Mesenchymal stem cell (in vitro differentiated cells and primary cell): Measurements from ENCODE around the gene HLA-DRA.

Source experiments
- DNase-seq: peaks from one replicate; pipeline ENCODE4 v3.0.0-alpha.2; 2013
- H2AFZ ChIP-seq: one replicate; pipeline ENCODE4 v1.6.1; 2013; ENCODE audit warnings: low read depth, mild to moderate bottlenecking, control low read depth, inconsistent platforms, low read length, moderate library complexity
- H2AK5ac ChIP-seq: 2 replicates; pipeline ENCODE4 v1.6.1; 2013; ENCODE audit warnings: low read length, moderate library complexity, mild to moderate bottlenecking, inconsistent platforms; ENCODE audit not compliant: severe bottlenecking
- H2BK120ac ChIP-seq: one replicate; pipeline ENCODE4 v1.6.1; 2013; ENCODE audit warnings: low read depth, mild to moderate bottlenecking, inconsistent platforms, low read length, moderate library complexity
- H2BK12ac ChIP-seq, 2 experiments: one replicate each; pipeline ENCODE4 v1.6.1; 2013; ENCODE audit warnings: inconsistent platforms in 2 of 2, low read length in 2 of 2, mild to moderate bottlenecking in 2 of 2, moderate library complexity in 2 of 2, control low read depth in 1 of 2
- H2BK15ac ChIP-seq: one replicate; pipeline ENCODE4 v1.6.1; 2013; ENCODE audit warnings: mild to moderate bottlenecking, low read depth, inconsistent platforms; ENCODE audit not compliant: poor library complexity, severe bottlenecking
- H2BK5ac ChIP-seq: 2 replicates; pipeline ENCODE4 v1.6.1; 2013; ENCODE audit warnings: low read depth, mild to moderate bottlenecking, low read length, control low read depth, inconsistent platforms; ENCODE audit not compliant: poor library complexity, severe bottlenecking
- H3K14ac ChIP-seq, 2 experiments: one replicate each; pipeline ENCODE4 v1.6.1; 2013; ENCODE audit warnings: inconsistent platforms in 2 of 2, low read length in 2 of 2, control low read depth in 1 of 2, mild to moderate bottlenecking in 1 of 2, moderate library complexity in 1 of 2
- H3K18ac ChIP-seq, 2 experiments: one replicate each; pipeline ENCODE4 v1.6.1; 2013; ENCODE audit warnings: inconsistent platforms in 2 of 2, low read length in 2 of 2, control low read depth in 1 of 2, low read depth in 1 of 2, mild to moderate bottlenecking in 1 of 2
- H3K23ac ChIP-seq, 2 experiments: one replicate each; pipeline ENCODE4 v1.6.1; 2013; ENCODE audit warnings: inconsistent platforms in 2 of 2, low read length in 2 of 2, mild to moderate bottlenecking in 2 of 2, moderate library complexity in 2 of 2, control low read depth in 1 of 2
- H3K27ac ChIP-seq: 2 replicates; pipeline ENCODE4 v1.5.1; 2013; ENCODE audit warnings: mild to moderate bottlenecking, moderate library complexity, low read length, control low read depth, inconsistent platforms; ENCODE audit not compliant: poor library complexity, severe bottlenecking
- H3K27me3 ChIP-seq, 2 experiments: 2 replicates each; pipeline versions ENCODE4 v1.6.1 to v1.7.0; 2013; ENCODE audit warnings: low read length in 2 of 2, mild to moderate bottlenecking in 2 of 2, moderate library complexity in 2 of 2, control low read depth in 1 of 2, inconsistent platforms in 1 of 2; ENCODE audit not compliant: control insufficient read depth in 1 of 2, insufficient read depth in 1 of 2
- H3K36me3 ChIP-seq, 2 experiments: 2 replicates each; pipeline versions ENCODE4 v1.6.1 to v1.7.0; 2013; ENCODE audit warnings: low read length in 2 of 2, control low read depth in 1 of 2, inconsistent platforms in 1 of 2, low read depth in 1 of 2, mild to moderate bottlenecking in 1 of 2; ENCODE audit not compliant: insufficient read depth in 2 of 2, control insufficient read depth in 1 of 2
- H3K4ac ChIP-seq, 2 experiments: one replicate each; pipeline ENCODE4 v1.6.1; 2013; ENCODE audit warnings: inconsistent platforms in 2 of 2, low read length in 2 of 2, mild to moderate bottlenecking in 2 of 2, moderate library complexity in 2 of 2, control low read depth in 1 of 2, low read depth in 1 of 2
- H3K4me1 ChIP-seq: 2 replicates; pipeline ENCODE4 v1.6.1; 2013; ENCODE audit warnings: low read depth, low read length, control low read depth; ENCODE audit not compliant: control insufficient read depth, insufficient read depth
- H3K4me2 ChIP-seq: 2 replicates; pipeline ENCODE4 v1.6.1; 2013; ENCODE audit warnings: low read length, mild to moderate bottlenecking, inconsistent platforms; ENCODE audit not compliant: poor library complexity, severe bottlenecking
- H3K4me3 ChIP-seq, 2 experiments: 2 replicates each; pipeline versions ENCODE4 v1.5.1 to v1.7.0; 2013; ENCODE audit warnings: low read length in 2 of 2, mild to moderate bottlenecking in 2 of 2, control low read depth in 1 of 2, low read depth in 1 of 2; ENCODE audit not compliant: insufficient read depth in 1 of 2
- H3K79me1 ChIP-seq: replicated peaks from 2 replicates; pipeline ENCODE4 v1.6.1; 2013; ENCODE audit warnings: mild to moderate bottlenecking, control low read depth, low read length, inconsistent platforms; ENCODE audit not compliant: poor library complexity, severe bottlenecking
- H3K9ac ChIP-seq: 2 replicates; pipeline ENCODE4 v1.7.0; 2013; ENCODE audit warnings: mild to moderate bottlenecking, low read length, moderate library complexity
- H3K9me3 ChIP-seq: 2 replicates; pipeline ENCODE4 v1.7.0; 2013; ENCODE audit warnings: mild to moderate bottlenecking, low read length; ENCODE audit not compliant: control insufficient read depth
- H4K8ac ChIP-seq: one replicate; pipeline ENCODE4 v1.6.1; 2013; ENCODE audit warnings: inconsistent platforms, mild to moderate bottlenecking, low read length, moderate library complexity
- H4K91ac ChIP-seq: one replicate; pipeline ENCODE4 v1.6.1; 2013; ENCODE audit warnings: mild to moderate bottlenecking, low read length, inconsistent platforms
- WGBS: methylation state at CpG from one replicate; pipeline ENCODE4 v1.1.7; 2013; ENCODE audit warnings: mixed read lengths; 5-methylcytosine and 5-hydroxymethylcytosine counted together

Gene HLA-DRA

DNA sequence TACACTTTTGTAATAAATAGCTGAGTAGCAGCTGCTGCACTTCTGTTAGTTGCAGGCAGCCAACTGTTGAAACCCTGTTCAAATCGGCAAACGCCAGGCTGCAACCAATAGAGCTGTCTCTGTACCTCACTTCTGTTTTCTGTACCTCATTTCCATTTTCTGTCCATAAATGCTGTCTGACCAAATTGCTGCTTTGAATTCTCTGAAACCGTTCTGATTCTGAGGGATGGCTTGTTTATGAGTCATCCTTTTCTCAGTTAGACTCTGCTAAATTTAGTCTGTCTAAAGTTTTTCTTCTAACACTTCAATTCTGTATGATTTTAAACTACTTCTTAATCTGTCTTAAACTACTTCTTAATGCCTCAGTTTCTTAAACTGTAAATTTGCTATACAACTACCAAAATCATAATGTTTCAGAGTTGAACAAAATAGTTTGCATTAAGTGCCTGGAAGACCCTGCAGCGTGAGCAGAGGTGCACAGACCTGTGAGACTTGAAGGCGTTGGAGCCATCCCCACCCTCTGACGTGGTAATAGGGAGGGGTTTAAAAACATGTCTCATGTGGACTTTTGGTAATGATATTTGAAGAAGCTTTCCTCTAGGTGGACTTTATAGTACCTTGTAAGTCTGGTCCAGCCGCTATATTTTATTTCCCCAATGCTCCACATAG is 42.3 kb upstream of the HLA-DRA start:
- H3K27ac ChIP-seq: no peak overlapping the region
- H3K9ac ChIP-seq: no peak overlapping the region
- no peak overlapping the region for H2BK15ac ChIP-seq
- no peak overlapping the region for H3K4ac ChIP-seq
- no peaks in the 10 kb centered on the region for H3K9me3 ChIP-seq
- no peak overlapping the region for H3K4me2 ChIP-seq
- no peak overlapping the region for H3K18ac ChIP-seq
- 85% methylated on average over 4 of the region's 7 CpGs for WGBS
- no peak overlapping the region for H2BK12ac ChIP-seq
- H2AFZ ChIP-seq: no peak overlapping the region
- no peak overlapping the region for H4K91ac ChIP-seq
- H3K4me3 ChIP-seq: no peak overlapping the region
- no peak overlapping the region for H2AK5ac ChIP-seq
- no peak for DNase-seq
- no peak overlapping the region for H2BK120ac ChIP-seq
- no peaks in the 10 kb centered on the region for H3K36me3 ChIP-seq
- H2BK5ac ChIP-seq: no peak overlapping the region
- no peak overlapping the region for H3K14ac ChIP-seq
- peaks cover 11 to 16% of the 10 kb centered on the region in 2 experiments for H3K27me3 ChIP-seq
- H4K8ac ChIP-seq: no peak overlapping the region
- no peaks in the 10 kb centered on the region for H3K4me1 ChIP-seq
- H3K79me1 ChIP-seq: no peaks in the 10 kb centered on the region
- H3K23ac ChIP-seq: no peak overlapping the region

DNA sequence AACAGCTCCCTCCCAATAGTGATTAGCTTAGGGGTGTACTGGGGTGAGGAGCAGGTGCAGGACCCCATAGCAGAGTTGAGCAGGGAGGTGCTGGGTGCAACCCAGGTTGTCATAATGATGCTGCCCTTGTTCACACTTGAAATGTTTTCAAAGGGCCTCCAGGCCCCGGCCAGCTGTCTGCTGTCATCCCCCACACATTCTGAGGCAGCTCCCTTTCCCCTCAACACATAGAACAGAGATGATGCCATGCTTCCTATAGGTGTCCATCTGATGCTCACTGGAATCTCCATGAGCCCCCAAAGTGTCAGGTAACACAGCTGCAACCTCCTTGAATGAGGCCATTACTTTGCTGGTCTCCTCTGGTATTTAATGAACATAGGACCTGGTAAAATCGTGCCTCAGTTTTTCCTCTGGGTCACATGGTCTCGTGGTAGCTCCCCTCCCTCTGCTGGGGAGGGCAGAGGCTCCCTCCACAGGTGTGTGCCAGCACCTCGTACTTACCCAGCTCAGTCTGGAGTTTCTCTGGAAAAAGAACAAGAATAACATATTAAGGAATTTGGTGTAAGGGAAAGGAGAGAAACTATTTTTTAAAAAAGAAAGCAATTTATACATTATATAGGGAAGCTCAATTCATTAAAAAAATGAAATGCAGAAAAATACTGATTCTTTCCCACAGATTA is 38.3 kb upstream of the HLA-DRA start:
- no peak overlapping the region for H4K8ac ChIP-seq
- H3K9me3 ChIP-seq: no peaks in the 10 kb centered on the region
- no peak for DNase-seq
- no peak overlapping the region for H2BK5ac ChIP-seq
- H3K14ac ChIP-seq: no peak overlapping the region
- no peak overlapping the region for H3K4ac ChIP-seq
- WGBS: 41% methylated on average over 3 of the region's 4 CpGs
- no peak overlapping the region for H4K91ac ChIP-seq
- H2AFZ ChIP-seq: no peak overlapping the region
- H3K27ac ChIP-seq: no peak overlapping the region
- no peak overlapping the region for H2AK5ac ChIP-seq
- H3K4me2 ChIP-seq: no peak overlapping the region
- H3K4me3 ChIP-seq: no peak overlapping the region
- no peak overlapping the region for H2BK15ac ChIP-seq
- no peak overlapping the region for H3K9ac ChIP-seq
- H2BK12ac ChIP-seq: no peak overlapping the region
- H3K79me1 ChIP-seq: no peaks in the 10 kb centered on the region
- H3K23ac ChIP-seq: no peak overlapping the region
- H3K18ac ChIP-seq: no peak overlapping the region
- H3K4me1 ChIP-seq: peaks cover 1% of the 10 kb centered on the region
- H3K36me3 ChIP-seq: no peaks in the 10 kb centered on the region
- H3K27me3 ChIP-seq: peaks cover 30 to 56% of the 10 kb centered on the region in 2 experiments
- H2BK120ac ChIP-seq: no peak overlapping the region

DNA sequence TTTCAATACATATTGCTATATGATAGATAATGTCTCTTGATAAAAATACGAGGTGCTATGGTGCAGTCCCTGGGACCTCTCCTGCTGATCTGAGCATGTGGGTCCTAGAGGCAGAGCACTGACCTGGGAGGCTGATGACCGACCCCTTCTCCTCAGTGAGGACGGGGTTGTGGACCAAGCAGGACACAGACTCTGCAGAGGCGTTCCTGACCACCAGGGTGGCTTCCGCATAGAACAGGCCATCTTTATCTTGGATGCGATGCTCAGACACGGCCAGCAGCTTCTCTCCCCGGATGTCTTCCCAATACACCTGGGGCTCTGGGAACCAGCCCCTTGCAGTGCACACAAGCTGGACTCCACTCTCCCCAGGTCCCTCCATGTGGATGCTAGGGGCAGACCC is 36.9 kb upstream of the HLA-DRA start:
- Histone ChIP-seq H2BK12ac (no peak overlapping the region), H2AK5ac (no peak overlapping the region), H4K8ac (no peak overlapping the region), H2AFZ (no peak overlapping the region), H3K79me1 (no peaks in the 10 kb centered on the region), H3K27ac (no peak overlapping the region), H2BK15ac (no peak overlapping the region), H3K4me1 (peaks cover 1% of the 10 kb centered on the region), H3K9me3 (no peaks in the 10 kb centered on the region), H2BK5ac (no peak overlapping the region), H3K9ac (no peak overlapping the region), H3K23ac (no peak overlapping the region), H3K18ac (no peak overlapping the region), H3K4me2 (no peak overlapping the region), H3K14ac (no peak overlapping the region), H3K4me3 (no peak overlapping the region), H3K27me3 (peaks cover 39 to 69% of the 10 kb centered on the region in 2 experiments), H2BK120ac (no peak overlapping the region), H3K36me3 (no peaks in the 10 kb centered on the region), H3K4ac (no peak overlapping the region), H4K91ac (no peak overlapping the region)
- WGBS: 81% methylated on average over 8 of the region's 8 CpGs
- DNase-seq: no peak

DNA sequence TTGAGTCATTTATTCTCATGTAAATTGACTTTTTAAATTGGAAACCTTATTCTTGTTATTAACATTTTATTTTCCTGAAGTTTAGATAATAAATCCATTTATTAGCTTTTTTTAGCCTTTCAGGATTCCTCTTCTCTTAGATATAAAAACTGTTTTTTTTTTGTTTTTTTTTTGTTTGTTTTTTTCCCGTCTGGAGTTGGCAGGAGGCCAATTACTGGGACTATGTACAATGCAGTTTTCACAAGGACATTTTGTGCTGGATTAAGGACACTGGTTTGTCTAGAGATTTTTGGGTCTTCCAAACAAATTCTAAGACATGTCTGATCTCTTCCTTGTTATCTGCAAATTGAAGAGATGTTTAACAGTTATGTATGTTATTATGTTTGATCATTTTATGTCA is 34.0 kb upstream of the HLA-DRA start:
- Histone ChIP-seq H2BK120ac (no peak overlapping the region), H3K79me1 (no peaks in the 10 kb centered on the region), H2BK12ac (no peak overlapping the region), H3K14ac (no peak overlapping the region), H3K23ac (no peak overlapping the region), H4K91ac (no peak overlapping the region), H2BK15ac (no peak overlapping the region), H2AFZ (no peak overlapping the region), H3K4me1 (peaks cover 1% of the 10 kb centered on the region), H3K4me3 (no peak overlapping the region), H4K8ac (no peak overlapping the region), H3K4me2 (no peak overlapping the region), H3K27ac (no peak overlapping the region), H3K4ac (no peak overlapping the region), H3K27me3 (peaks cover 44 to 76% of the 10 kb centered on the region in 2 experiments), H3K9me3 (no peaks in the 10 kb centered on the region), H3K18ac (no peak overlapping the region), H3K9ac (no peak overlapping the region), H2AK5ac (no peak overlapping the region), H2BK5ac (no peak overlapping the region), H3K36me3 (no peaks in the 10 kb centered on the region)
- 63% methylated on average over 1 of the region's 1 CpG for WGBS
- no peak for DNase-seq
